ENCODE data around the gene ZNF608.

DNA sequence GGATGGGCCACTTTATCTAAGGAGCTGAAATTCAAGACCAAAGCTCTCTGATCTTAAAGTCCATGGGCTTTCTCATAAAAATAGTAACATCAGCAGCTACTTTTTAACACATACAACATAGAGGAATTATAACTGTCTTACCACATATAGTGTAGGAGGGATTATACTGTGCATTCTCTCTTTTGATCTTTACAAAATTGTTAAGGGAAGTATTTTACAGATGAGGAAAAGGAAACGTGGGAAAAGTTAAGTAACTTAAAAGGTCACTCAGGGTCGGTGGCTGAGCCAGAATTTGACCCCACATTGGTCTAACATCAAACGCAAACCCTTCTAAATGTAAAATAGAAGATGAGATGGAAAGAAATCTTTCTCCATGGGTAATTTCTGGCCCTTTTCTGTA is 38.4 kb downstream of the ZNF608 start:
- TF ChIP-seq, protein P1, sequence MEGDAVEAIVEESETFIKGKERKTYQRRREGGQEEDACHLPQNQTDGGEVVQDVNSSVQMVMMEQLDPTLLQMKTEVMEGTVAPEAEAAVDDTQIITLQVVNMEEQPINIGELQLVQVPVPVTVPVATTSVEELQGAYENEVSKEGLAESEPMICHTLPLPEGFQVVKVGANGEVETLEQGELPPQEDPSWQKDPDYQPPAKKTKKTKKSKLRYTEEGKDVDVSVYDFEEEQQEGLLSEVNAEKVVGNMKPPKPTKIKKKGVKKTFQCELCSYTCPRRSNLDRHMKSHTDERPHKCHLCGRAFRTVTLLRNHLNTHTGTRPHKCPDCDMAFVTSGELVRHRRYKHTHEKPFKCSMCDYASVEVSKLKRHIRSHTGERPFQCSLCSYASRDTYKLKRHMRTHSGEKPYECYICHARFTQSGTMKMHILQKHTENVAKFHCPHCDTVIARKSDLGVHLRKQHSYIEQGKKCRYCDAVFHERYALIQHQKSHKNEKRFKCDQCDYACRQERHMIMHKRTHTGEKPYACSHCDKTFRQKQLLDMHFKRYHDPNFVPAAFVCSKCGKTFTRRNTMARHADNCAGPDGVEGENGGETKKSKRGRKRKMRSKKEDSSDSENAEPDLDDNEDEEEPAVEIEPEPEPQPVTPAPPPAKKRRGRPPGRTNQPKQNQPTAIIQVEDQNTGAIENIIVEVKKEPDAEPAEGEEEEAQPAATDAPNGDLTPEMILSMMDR (IDR thresholded peaks at IDR 0.05), result no peak
- TF ChIP-seq EZH2 (IDR thresholded peaks at IDR 0.05), result no peak

All from neural progenitor cell (in vitro differentiated cells).